HepG2 (cell line): ENCODE results near the gene CER1. TPM values are rescaled to one million over a fixed set of nuclear protein-coding genes. Genes with fewer than 3 reads are reported as not detected.

Experiments used
- ETS1 ChIP-seq: sonication (generic); formaldehyde crosslinking; IDR thresholded peaks from 2 replicates; pipeline ENCODE4 v1.4.0; 2020; ENCODE audit warnings: missing genetic modification reagents
- FOSL2 ChIP-seq: sonication (generic); formaldehyde crosslinking; IDR thresholded peaks from 2 replicates; pipeline ENCODE4 v1.4.0; 2020; ENCODE audit warnings: missing genetic modification reagents
- GPBP1L1 ChIP-seq: sonication (generic); formaldehyde crosslinking; IDR thresholded peaks from 2 replicates; pipeline ENCODE4 v1.5.0; 2020; ENCODE audit warnings: mild to moderate bottlenecking, missing genetic modification reagents
- HDAC1 ChIP-seq: sonication (generic); formaldehyde crosslinking; IDR thresholded peaks from 2 replicates; pipeline ENCODE4 v1.5.1; 2020; ENCODE audit warnings: mild to moderate bottlenecking, missing genetic modification reagents
- MED1 ChIP-seq: sonication (generic); formaldehyde crosslinking; IDR thresholded peaks from 2 replicates; pipeline ENCODE4 v1.4.0; 2020; ENCODE audit warnings: missing genetic modification reagents
- MED13 ChIP-seq: sonication (generic); formaldehyde crosslinking; IDR thresholded peaks from 2 replicates; pipeline ENCODE4 v1.5.0; 2020; ENCODE audit warnings: missing genetic modification reagents
- MED8 ChIP-seq: sonication (generic); formaldehyde crosslinking; IDR thresholded peaks from 2 replicates; pipeline ENCODE4 v1.8.1; 2023; ENCODE audit warnings: mild to moderate bottlenecking, missing genetic modification reagents; ENCODE audit not compliant: insufficient replicate concordance
- THRA ChIP-seq: sonication (generic); formaldehyde crosslinking; IDR thresholded peaks from 2 replicates; pipeline ENCODE4 v1.4.0; 2020; ENCODE audit warnings: missing genetic modification reagents, borderline replicate concordance
- USF2 ChIP-seq, 2 experiments: sonication (generic) in 1 of 2; formaldehyde crosslinking in 1 of 2; IDR thresholded peaks; 2 replicates each; pipeline versions ENCODE4 v1.5.1 to v1.6.1; 2011 to 2020; ENCODE audit warnings: borderline replicate concordance in 1 of 2, low read depth in 1 of 2, low read length in 1 of 2, mild to moderate bottlenecking in 1 of 2, missing genetic modification reagents in 1 of 2, moderate library complexity in 1 of 2
- ZBTB7A ChIP-seq: sonication (generic); formaldehyde crosslinking; IDR thresholded peaks from 2 replicates; pipeline ENCODE4 v1.8.0; 2022; ENCODE audit warnings: mild to moderate bottlenecking, missing genetic modification reagents
- ZIK1 ChIP-seq: sonication (generic); formaldehyde crosslinking; IDR thresholded peaks from 2 replicates; pipeline ENCODE4 v1.5.0; 2020; ENCODE audit warnings: mild to moderate bottlenecking, low read depth, missing genetic modification reagents, borderline replicate concordance
- ZNF263 ChIP-seq: sonication (generic); formaldehyde crosslinking; IDR thresholded peaks from 2 replicates; pipeline ENCODE4 v1.4.0; 2020; ENCODE audit warnings: missing genetic modification reagents
- ZNF432 ChIP-seq: sonication (generic); formaldehyde crosslinking; IDR thresholded peaks from 2 replicates; pipeline ENCODE4 v1.5.0; 2020; ENCODE audit warnings: missing genetic modification reagents, mild to moderate bottlenecking, borderline replicate concordance
- ZNF451 ChIP-seq: sonication (generic); formaldehyde crosslinking; IDR thresholded peaks from 2 replicates; pipeline ENCODE4 v1.5.0; 2020; ENCODE audit warnings: mild to moderate bottlenecking, missing genetic modification reagents
- ZNF496 ChIP-seq: sonication (generic); formaldehyde crosslinking; IDR thresholded peaks from 2 replicates; pipeline ENCODE4 v1.8.1; 2023; ENCODE audit warnings: mild to moderate bottlenecking, moderate library complexity, missing genetic modification reagents; ENCODE audit not compliant: insufficient replicate concordance
- ZNF569 ChIP-seq: sonication (generic); formaldehyde crosslinking; IDR thresholded peaks from 2 replicates; pipeline ENCODE4 v1.5.0; 2020; ENCODE audit warnings: mild to moderate bottlenecking, missing genetic modification reagents, moderate library complexity, borderline replicate concordance
- ZNF598 ChIP-seq: sonication (generic); formaldehyde crosslinking; IDR thresholded peaks from 2 replicates; pipeline ENCODE4 v1.5.1; 2020; ENCODE audit warnings: mild to moderate bottlenecking, missing genetic modification reagents, borderline replicate concordance
- ZNF629 ChIP-seq: sonication (generic); formaldehyde crosslinking; conservative IDR thresholded peaks from 2 replicates; pipeline ENCODE4 v1.5.0; 2020; ENCODE audit warnings: missing genetic modification reagents
- polyA plus RNA-seq, 8 experiments: library from polyadenylated mRNA; depleted of rRNA in 3 of 8; stranded (reverse) in 7 of 8; unstranded in 1 of 8; fragments of >200 nt; fragmentation: Illumina TruSeq in 4 of 8; extraction: Trizol in 4 of 8; gene quantifications; 2 replicates each; pipeline versions ENCODE4 v1.2.1 to v1.2.3, GENCODE V29; 2011 to 2016; ENCODE audit warnings: low read depth in 4 of 8, missing spikeins in 1 of 8, mixed read lengths in 1 of 8; ENCODE audit not compliant: insufficient read depth in 1 of 8
- total RNA-seq, 5 experiments: library from RNA; depleted of rRNA; stranded (reverse); fragments of >200 nt; fragmentation: Illumina TruSeq; extraction: Trizol; gene quantifications; 2 replicates each; pipeline ENCODE4 v1.2.3, GENCODE V29; 2016; ENCODE audit warnings: low read depth in 1 of 5

Gene CER1
- total and polyA plus RNA-seq, 2 of the 13 experiments (the other 11 are each of a cell fraction or from before 2014, with no cell fraction given), result 0.18 TPM; not detected in 1

GRCh38 chr9:14693251-14693861 lies 29.2 kb downstream of the CER1 start, which contains the start of gene ZDHHC21 (continued):
- TF ChIP-seq THRA (CRISPR knock-in tag) (no peak), ZNF451 (no peak), ZNF598 (no peak), ZNF569 (CRISPR knock-in tag) (no peak), FOSL2 (no peak), ZNF629 (no peak), MED1 (CRISPR knock-in tag) (peak; percentile 29; the same call in 1 of the 2 replicates), ZIK1 (CRISPR knock-in tag) (no peak), USF2 (IDR thresholded peaks at IDR 0.05; ENCODE audit: low read depth, low read length) (no peak), USF2 (CRISPR knock-in tag; IDR thresholded peaks at IDR 0.05; ENCODE audit: borderline replicate concordance) (no peak), ZNF432 (no peak), GPBP1L1 (no peak), MED8 (CRISPR knock-in tag) (peak; percentile 30), ZNF496 (CRISPR knock-in tag) (no peak), ZBTB7A (CRISPR knock-in tag) (no peak; the same call in none of the 2 replicates), MED13 (no peak), HDAC1 (CRISPR knock-in tag) (peak; percentile 81), ZNF263 (CRISPR knock-in tag) (0 out of 2 replicates have a peak, but pooled peaks have one; percentile 25), ETS1 (CRISPR knock-in tag) (no peak)
